ENCODE data around the gene SBF2.

Gene SBF2

GRCh38 chr11:10293423-10294289 is at the start of gene SBF2:
Gene SBF2, minus strand, starts transcription at chr11:10294219. Its CDS starts 150 bp downstream, at chr11:10294069.
- Histone ChIP-seq H3K27me3 (ENCODE audit: insufficient read depth, low read depth, severe bottlenecking) (no peaks in the 10 kb centered on the region), H3K36me3 (no peaks in the 10 kb centered on the region), H3K9me3 (ENCODE audit: severe bottlenecking) (no peaks in the 10 kb centered on the region), H3K27ac (peak within 1 kb of the TSS; percentile 81), H3K4me3 (ENCODE audit: low read depth, low read length) (peak within 1 kb of the TSS; percentile 85)
- peak; percentile 86 for DNase-seq
- no peak for TF ChIP-seq CTCF (IDR thresholded peaks at IDR 0.05; ENCODE audit: low read depth, low read length)

- Histone ChIP-seq H3K36me3 (no peaks in the 10 kb centered on the region), H3K27me3 (ENCODE audit: insufficient read depth, low read depth, severe bottlenecking) (no peaks in the 10 kb centered on the region), H3K9me3 (ENCODE audit: severe bottlenecking) (no peaks in the 10 kb centered on the region), H3K4me3 (ENCODE audit: low read depth, low read length) (no peak overlapping the region), H3K27ac (no peak overlapping the region)
- no peak for DNase-seq
- TF ChIP-seq CTCF (IDR thresholded peaks at IDR 0.05; ENCODE audit: low read depth, low read length) = no peak
Measured at GRCh38 chr11:10338287-10338686, 44.3 kb upstream of the SBF2 start.

GRCh38 chr11:10333490-10333889 is 39.5 kb upstream of the SBF2 start:
- TF ChIP-seq CTCF (IDR thresholded peaks at IDR 0.05; ENCODE audit: low read depth, low read length) = no peak
- Histone ChIP-seq H3K27me3 (ENCODE audit: insufficient read depth, low read depth, severe bottlenecking) (no peaks in the 10 kb centered on the region), H3K36me3 (no peaks in the 10 kb centered on the region), H3K27ac (no peak overlapping the region), H3K9me3 (ENCODE audit: severe bottlenecking) (no peaks in the 10 kb centered on the region), H3K4me3 (ENCODE audit: low read depth, low read length) (no peak overlapping the region)
- no peak for DNase-seq

GRCh38 chr11:10331548-10332289 is 37.7 kb upstream of the SBF2 start:
- no peak for TF ChIP-seq CTCF (IDR thresholded peaks at IDR 0.05; ENCODE audit: low read depth, low read length)
- H3K4me3 ChIP-seq (ENCODE audit: low read depth, low read length) = no peak overlapping the region
- no peak overlapping the region for H3K27ac ChIP-seq
- H3K9me3 ChIP-seq (ENCODE audit: severe bottlenecking) = no peaks in the 10 kb centered on the region
- peak; percentile 29 for DNase-seq
- no peaks in the 10 kb centered on the region for H3K27me3 ChIP-seq (ENCODE audit: insufficient read depth, low read depth, severe bottlenecking)
- no peaks in the 10 kb centered on the region for H3K36me3 ChIP-seq

- no peak overlapping the region for H3K4me3 ChIP-seq (ENCODE audit: low read depth, low read length)
- no peak for DNase-seq
- no peak overlapping the region for H3K27ac ChIP-seq
- H3K9me3 ChIP-seq (ENCODE audit: severe bottlenecking) = no peaks in the 10 kb centered on the region
- no peaks in the 10 kb centered on the region for H3K36me3 ChIP-seq
- no peak for TF ChIP-seq CTCF (IDR thresholded peaks at IDR 0.05; ENCODE audit: low read depth, low read length)
- no peaks in the 10 kb centered on the region for H3K27me3 ChIP-seq (ENCODE audit: insufficient read depth, low read depth, severe bottlenecking)
Measured at GRCh38 chr11:10329935-10330334, 35.9 kb upstream of the SBF2 start.

Measured in WERI-Rb-1 (cell line).